Gastroesophageal sphincter (tissue), 4 donors: ENCODE measurements around the gene NPPB. TPM values are rescaled to one million over a fixed set of nuclear protein-coding genes. Genes with fewer than 3 reads are reported as not detected.

Source experiments
- ATAC-seq: fragments of 150-250 bp; one replicate; pipeline ENCODE4 v1.9.1; 2016; ENCODE audit warnings: mild to moderate bottlenecking, moderate library complexity
- H3K27ac ChIP-seq, 4 donors: fragments of 200-600 bp; sonication (generic) in 3 of 4; 1 replicate in 3 of 4; 2 replicates in 1 of 4; pipeline ENCODE4 v1.5.1; 2016 to 2019
- H3K27me3 ChIP-seq: fragments of 200-600 bp; sonication (generic); one replicate; pipeline ENCODE4 v1.5.1; 2019
- H3K36me3 ChIP-seq, 2 donors: fragments of 200-600 bp; sonication (generic); one replicate each; pipeline ENCODE4 v1.5.1; 2019; ENCODE audit warnings: control low read depth in 1 of 2
- H3K4me1 ChIP-seq, 3 donors: fragments of 200-600 bp; sonication (generic); 1 replicate in 2 of 3; 2 replicates in 1 of 3; pipeline ENCODE4 v1.5.1; 2016 to 2019; ENCODE audit warnings: control low read depth in 2 of 3
- H3K4me3 ChIP-seq, 2 donors: fragments of 200-600 bp; sonication (generic); one replicate each; pipeline ENCODE4 v1.5.1; 2019; ENCODE audit warnings: mild to moderate bottlenecking in 1 of 2, moderate library complexity in 1 of 2
- H3K9me3 ChIP-seq, 3 donors: fragments of 200-600 bp; sonication (generic); one replicate each; pipeline ENCODE4 v1.5.1; 2017 to 2019; ENCODE audit warnings: control low read depth in 2 of 3
- EP300 ChIP-seq: sonication (generic); formaldehyde crosslinking; IDR thresholded peaks from one replicate; pipeline ENCODE4 v1.6.1; 2017; ENCODE audit warnings: antibody characterized with exemption, mild to moderate bottlenecking
- POLR2A ChIP-seq, 2 donors: fragments of 450-650 bp; IDR thresholded peaks; one replicate each; pipeline ENCODE4 v1.6.1; 2017; ENCODE audit warnings: antibody characterized with exemption in 2 of 2, mild to moderate bottlenecking in 2 of 2, moderate library complexity in 1 of 2
- POLR2AphosphoS5 ChIP-seq: sonication (generic); formaldehyde crosslinking; IDR thresholded peaks from one replicate; pipeline ENCODE4 v1.6.1; 2017; ENCODE audit warnings: antibody characterized with exemption
- WGBS, 2 donors: methylation state at CpG; one replicate each; pipeline ENCODE4 v1.1.5; 2018; ENCODE audit warnings: low coverage in 1 of 2; 5-methylcytosine and 5-hydroxymethylcytosine counted together
- total RNA-seq, 4 donors: library from RNA; depleted of rRNA; stranded (reverse); fragments of >200 nt; gene quantifications; one replicate each; pipeline ENCODE4 v1.1.0, GENCODE V29; 2016
- TF ChIP-seq, protein P1 (sequence below), 4 experiments: fragments of 200-600 bp in 2 of 4; fragments of 450-650 bp in 2 of 4; sonication (generic) in 1 of 4; IDR thresholded peaks; one replicate each; pipeline ENCODE4 v1.5.1; 2017 to 2019; ENCODE audit warnings: antibody characterized with exemption in 4 of 4, mild to moderate bottlenecking in 2 of 4, moderate library complexity in 2 of 4

Gene NPPB
- total RNA-seq, 4 donors from 2014 or later: not detected

DNA sequence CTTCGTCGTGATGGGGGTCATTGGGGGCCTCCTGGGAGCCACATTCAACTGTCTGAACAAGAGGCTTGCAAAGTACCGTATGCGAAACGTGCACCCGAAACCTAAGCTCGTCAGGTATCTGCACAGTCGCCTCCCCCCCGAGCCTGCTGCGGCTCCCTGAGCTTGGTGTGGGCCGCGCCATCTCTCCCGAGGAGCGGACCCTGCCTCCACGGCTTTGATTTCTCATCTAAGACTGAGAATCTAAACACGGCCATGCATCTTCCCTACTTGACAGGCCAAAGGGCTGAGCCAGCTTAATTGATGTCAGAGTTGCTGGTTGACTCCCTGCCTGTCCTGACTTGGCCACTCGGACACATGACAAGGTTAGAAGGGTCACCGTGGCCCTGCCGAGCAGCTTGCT lies 30.2 kb downstream of the NPPB start:
- H3K27me3 ChIP-seq: no peaks in the 10 kb centered on the region
- 86 to 100% methylated on average over 2 to 14 of the region's 19 CpGs for WGBS, 2 donors
- peaks cover 3 to 99% of the 10 kb centered on the region in 2 donors for H3K36me3 ChIP-seq
- H3K4me3 ChIP-seq: no peak overlapping the region
- no peaks in the 10 kb centered on the region for H3K9me3 ChIP-seq
- no peak overlapping the region for H3K27ac ChIP-seq
- ATAC-seq: no peak
- TF ChIP-seq POLR2AphosphoS5 (no peak), POLR2A (IDR thresholded peaks at IDR 0.05) (no peak), EP300 (no peak)
- TF ChIP-seq, protein P1, sequence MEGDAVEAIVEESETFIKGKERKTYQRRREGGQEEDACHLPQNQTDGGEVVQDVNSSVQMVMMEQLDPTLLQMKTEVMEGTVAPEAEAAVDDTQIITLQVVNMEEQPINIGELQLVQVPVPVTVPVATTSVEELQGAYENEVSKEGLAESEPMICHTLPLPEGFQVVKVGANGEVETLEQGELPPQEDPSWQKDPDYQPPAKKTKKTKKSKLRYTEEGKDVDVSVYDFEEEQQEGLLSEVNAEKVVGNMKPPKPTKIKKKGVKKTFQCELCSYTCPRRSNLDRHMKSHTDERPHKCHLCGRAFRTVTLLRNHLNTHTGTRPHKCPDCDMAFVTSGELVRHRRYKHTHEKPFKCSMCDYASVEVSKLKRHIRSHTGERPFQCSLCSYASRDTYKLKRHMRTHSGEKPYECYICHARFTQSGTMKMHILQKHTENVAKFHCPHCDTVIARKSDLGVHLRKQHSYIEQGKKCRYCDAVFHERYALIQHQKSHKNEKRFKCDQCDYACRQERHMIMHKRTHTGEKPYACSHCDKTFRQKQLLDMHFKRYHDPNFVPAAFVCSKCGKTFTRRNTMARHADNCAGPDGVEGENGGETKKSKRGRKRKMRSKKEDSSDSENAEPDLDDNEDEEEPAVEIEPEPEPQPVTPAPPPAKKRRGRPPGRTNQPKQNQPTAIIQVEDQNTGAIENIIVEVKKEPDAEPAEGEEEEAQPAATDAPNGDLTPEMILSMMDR (IDR thresholded peaks at IDR 0.05): no peak
- H3K4me1 ChIP-seq: no peaks in the 10 kb centered on the region

DNA sequence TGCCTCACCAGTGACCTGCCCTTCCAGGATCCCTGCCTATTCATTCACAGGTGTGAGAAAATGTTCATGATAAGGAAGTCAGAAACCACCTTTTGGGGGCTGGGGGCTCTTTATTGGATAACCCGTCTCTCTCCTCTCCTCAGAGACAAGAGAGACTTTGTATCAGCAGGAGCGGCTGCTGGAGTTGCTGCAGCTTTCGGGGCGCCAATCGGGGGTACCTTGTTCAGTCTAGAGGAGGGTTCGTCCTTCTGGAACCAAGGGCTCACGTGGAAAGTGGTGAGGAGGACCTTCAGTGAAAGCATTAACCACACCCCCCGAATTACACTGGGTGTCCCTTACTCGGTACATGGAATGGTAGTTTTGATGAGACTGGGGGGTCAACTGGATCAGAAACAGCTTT lies 31.8 kb downstream of the NPPB start:
- ATAC-seq: no peak
- no peaks in the 10 kb centered on the region for H3K4me1 ChIP-seq
- peaks cover 3 to 99% of the 10 kb centered on the region in 2 donors for H3K36me3 ChIP-seq
- TF ChIP-seq POLR2AphosphoS5 (no peak), POLR2A (IDR thresholded peaks at IDR 0.05) (no peak), EP300 (no peak)
- TF ChIP-seq, protein P1 (IDR thresholded peaks at IDR 0.05): no peak
- no peak overlapping the region for H3K27ac ChIP-seq
- H3K9me3 ChIP-seq: no peaks in the 10 kb centered on the region
- no peak overlapping the region for H3K4me3 ChIP-seq
- 93% methylated on average over 2 to 8 of the region's 9 CpGs for WGBS, 2 donors
- H3K27me3 ChIP-seq: no peaks in the 10 kb centered on the region

DNA sequence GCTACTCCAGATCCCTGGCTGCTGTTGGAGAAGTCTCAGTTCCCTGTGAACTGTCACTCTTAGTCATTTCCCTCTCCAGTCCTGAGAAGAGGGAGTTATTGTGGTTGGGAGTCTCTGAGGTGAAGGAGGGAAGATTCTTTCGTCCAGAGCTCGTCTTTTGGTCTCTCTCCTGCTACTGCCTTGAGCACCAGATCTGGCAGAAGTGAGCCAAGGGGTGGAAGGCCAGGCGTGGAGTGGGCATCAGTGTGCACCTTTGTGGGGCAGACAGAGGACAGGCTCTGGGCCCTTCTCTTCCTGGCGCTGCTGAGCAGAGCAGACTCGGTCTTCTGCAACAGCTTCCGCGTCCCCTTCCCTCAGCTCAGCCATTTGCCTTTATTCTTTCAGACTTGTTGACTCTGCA lies 33.6 kb downstream of the NPPB start:
- TF ChIP-seq EP300: no peak
- no peak for TF ChIP-seq POLR2A (IDR thresholded peaks at IDR 0.05)
- Histone ChIP-seq H3K4me1 (no peaks in the 10 kb centered on the region), H3K36me3 (peaks cover 3 to 100% of the 10 kb centered on the region in 2 donors), H3K4me3 (no peak overlapping the region), H3K9me3 (no peaks in the 10 kb centered on the region), H3K27me3 (no peaks in the 10 kb centered on the region), H3K27ac (no peak overlapping the region)
- ATAC-seq: no peak
- WGBS, 2 donors: 78% methylated on average over 3 to 5 of the region's 7 CpGs

DNA sequence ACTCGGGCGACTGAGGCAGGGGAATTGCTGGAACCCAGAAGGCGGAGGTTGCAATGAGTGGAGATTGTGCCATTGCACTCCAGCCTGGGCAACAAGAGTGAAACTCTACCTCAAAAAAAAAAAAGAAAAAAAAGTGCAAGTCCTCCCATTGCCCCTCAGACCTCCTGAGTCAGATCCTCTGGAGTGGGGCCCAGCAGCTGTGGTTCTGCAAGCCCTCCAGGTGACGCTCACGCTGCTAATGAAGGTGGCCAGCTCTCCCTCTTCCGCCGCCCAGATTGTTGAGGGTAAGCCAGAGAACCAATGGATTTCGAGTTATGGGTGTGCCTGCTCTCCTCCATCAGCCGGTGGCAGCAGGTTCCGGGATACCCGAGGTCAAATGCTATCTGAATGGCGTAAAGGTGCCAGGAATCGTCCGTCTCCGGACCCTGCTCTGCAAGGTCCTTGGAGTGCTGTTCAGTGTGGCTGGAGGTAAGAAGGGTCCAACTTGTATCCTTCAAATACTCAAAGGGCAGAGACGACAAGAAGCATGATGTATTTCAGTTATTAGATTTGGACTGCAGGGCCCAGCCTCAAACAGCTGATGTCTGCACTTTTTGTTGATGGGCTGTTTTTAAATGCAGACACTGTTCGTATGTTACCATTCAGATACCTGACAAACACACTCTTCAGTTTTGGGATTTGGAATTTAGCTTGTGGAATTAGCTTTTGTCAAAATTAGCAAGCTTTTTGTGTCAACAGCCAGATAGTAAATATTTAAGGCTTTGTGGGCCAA lies 35.2 kb downstream of the NPPB start:
- 68 to 87% methylated on average over 7 to 10 of the region's 17 CpGs for WGBS, 2 donors
- no peaks in the 10 kb centered on the region for H3K27me3 ChIP-seq

DNA sequence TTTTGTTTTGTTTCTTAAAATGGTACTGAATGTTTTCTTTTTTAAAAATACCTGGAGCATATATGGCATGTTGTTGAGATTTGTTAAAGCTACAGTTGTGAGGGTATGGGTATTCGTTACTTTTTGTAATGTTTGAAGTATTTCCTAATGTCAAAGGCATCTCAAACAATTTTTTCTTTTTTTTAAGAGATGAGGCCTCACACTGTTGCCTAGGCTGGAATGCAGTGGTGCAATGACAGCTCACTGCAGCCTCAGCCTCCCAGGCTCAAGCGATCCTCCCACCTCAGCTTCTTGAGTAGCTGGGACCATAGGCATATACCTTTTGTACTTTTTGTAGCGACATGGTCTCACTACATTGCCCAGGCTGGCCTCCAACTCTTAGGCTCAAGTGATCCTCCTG lies 36.7 kb downstream of the NPPB start:
- ATAC-seq: no peak
- Histone ChIP-seq H3K36me3 (peaks cover 0 to 100% of the 10 kb centered on the region in 2 donors), H3K27ac (no peak overlapping the region), H3K9me3 (no peaks in the 10 kb centered on the region), H3K27me3 (no peaks in the 10 kb centered on the region), H3K4me3 (no peak overlapping the region), H3K4me1 (no peaks in the 10 kb centered on the region)
- 59 to 88% methylated on average over 2 to 3 of the region's 3 CpGs for WGBS, 2 donors
- TF ChIP-seq EP300: no peak
- TF ChIP-seq, protein P1 (IDR thresholded peaks at IDR 0.05): no peak
- TF ChIP-seq POLR2A (IDR thresholded peaks at IDR 0.05): no peak
- no peak for TF ChIP-seq POLR2AphosphoS5

More for the DNA sequence above, 35.2 kb downstream of the NPPB start:
- H3K9me3 ChIP-seq: no peaks in the 10 kb centered on the region
- TF ChIP-seq, protein P1 (IDR thresholded peaks at IDR 0.05): no peak
- TF ChIP-seq EP300 (no peak), POLR2AphosphoS5 (no peak), POLR2A (IDR thresholded peaks at IDR 0.05) (no peak)
- no peak overlapping the region for H3K4me3 ChIP-seq
- H3K36me3 ChIP-seq: peaks cover 2 to 100% of the 10 kb centered on the region in 2 donors
- H3K27ac ChIP-seq: no peak overlapping the region
- no peak for ATAC-seq
- H3K4me1 ChIP-seq: no peaks in the 10 kb centered on the region
